Neural cell (in vitro differentiated cells): Measurements from ENCODE around the gene BCAP29. TPM values are rescaled to one million over a fixed set of nuclear protein-coding genes. Genes with fewer than 3 reads are reported as not detected.

Experiments
- H2AFZ ChIP-seq: fragments of 200-600, 300-800 bp; sonication (generic), shearing (Covaris generic); 2 replicates; pipeline ENCODE4 v1.6.0; 2014; ENCODE audit warnings: low read depth, mild to moderate bottlenecking, antibody characterized with exemption, low read length, moderate library complexity
- H3F3A ChIP-seq: fragments of 200-600 bp; shearing (Covaris generic); 2 replicates; pipeline ENCODE4 v1.6.1; 2016; ENCODE audit warnings: mild to moderate bottlenecking, moderate library complexity, mixed read lengths, antibody characterized with exemption, low read length; ENCODE audit not compliant: insufficient read depth, poor library complexity, severe bottlenecking
- H3K27ac ChIP-seq: fragments of 200-600, 300-800 bp; sonication (generic), shearing (Covaris generic); 2 replicates; pipeline ENCODE4 v1.5.1; 2014; ENCODE audit warnings: mild to moderate bottlenecking, low read length, moderate library complexity
- H3K27me3 ChIP-seq: fragments of 300-800, 200-600 bp; sonication (generic), shearing (Covaris generic); 2 replicates; pipeline ENCODE4 v1.6.0; 2014; ENCODE audit warnings: mild to moderate bottlenecking, low read depth, low read length, moderate library complexity; ENCODE audit not compliant: insufficient read depth
- H3K36me3 ChIP-seq: fragments of 300-800, 200-600 bp; sonication (generic), shearing (Covaris generic); 2 replicates; pipeline ENCODE4 v1.5.1; 2014; ENCODE audit warnings: mild to moderate bottlenecking, antibody characterized with exemption, low read length, moderate library complexity; ENCODE audit not compliant: insufficient read depth
- H3K4me2 ChIP-seq: fragments of 300-800, 200-600 bp; sonication (generic), shearing (Covaris generic); 2 replicates; pipeline ENCODE4 v1.6.0; 2014; ENCODE audit warnings: mild to moderate bottlenecking, low read length
- H3K4me3 ChIP-seq: fragments of 300-800, 200-600 bp; sonication (generic), shearing (Covaris generic); 2 replicates; pipeline ENCODE4 v1.5.1; 2014; ENCODE audit warnings: mild to moderate bottlenecking, low read length, moderate library complexity
- H3K79me2 ChIP-seq: fragments of 200-600 bp; shearing (Covaris generic); replicated peaks from 2 replicates; pipeline ENCODE4 v1.6.0; 2014; ENCODE audit warnings: mild to moderate bottlenecking, low read length, moderate library complexity; ENCODE audit not compliant: insufficient read depth
- H3K9ac ChIP-seq: fragments of 300-800, 200-600 bp; sonication (generic), shearing (Covaris generic); 2 replicates; pipeline ENCODE4 v1.6.1; 2016; ENCODE audit warnings: mild to moderate bottlenecking, low read length, mixed read lengths
- H3K9me2 ChIP-seq: fragments of 200-600 bp; shearing (Covaris generic); 2 replicates; pipeline ENCODE4 v1.6.1; 2016; ENCODE audit warnings: mild to moderate bottlenecking, low read length, mixed read lengths; ENCODE audit not compliant: insufficient read depth
- H3K9me3 ChIP-seq: fragments of 200-600, 300-800 bp; sonication (generic), shearing (Covaris generic); 2 replicates; pipeline ENCODE4 v1.6.1; 2016; ENCODE audit warnings: mild to moderate bottlenecking, mixed run types, low read length, moderate library complexity, mixed read lengths
- H4K20me1 ChIP-seq: fragments of 200-600 bp; shearing (Covaris generic); 2 replicates; pipeline ENCODE4 v1.6.1; 2016; ENCODE audit warnings: mild to moderate bottlenecking, mixed run types; ENCODE audit not compliant: insufficient read depth
- CTCF ChIP-seq: fragments of 450-650 bp; IDR thresholded peaks from 2 replicates; pipeline ENCODE4 v1.5.1; 2014; ENCODE audit warnings: antibody characterized with exemption, mild to moderate bottlenecking, moderate library complexity; ENCODE audit not compliant: poor library complexity, severe bottlenecking
- EP300 ChIP-seq: fragments of 450-650 bp; conservative IDR thresholded peaks from 2 replicates; pipeline ENCODE4 v1.6.1; 2014; ENCODE audit warnings: antibody characterized with exemption, mild to moderate bottlenecking, moderate library complexity; ENCODE audit not compliant: poor library complexity, severe bottlenecking
- EZH2 ChIP-seq: fragments of 200-600, 300-800 bp; shearing (Covaris generic), sonication (generic); IDR thresholded peaks from 2 replicates; pipeline ENCODE4 v1.6.1; 2014; ENCODE audit warnings: antibody characterized with exemption, low read length, borderline replicate concordance, mild to moderate bottlenecking; ENCODE audit not compliant: insufficient read depth, poor library complexity, severe bottlenecking
- MXI1 ChIP-seq: fragments of 450-650 bp; conservative IDR thresholded peaks from 2 replicates; pipeline ENCODE4 v1.6.1; 2014; ENCODE audit warnings: antibody characterized with exemption, mild to moderate bottlenecking; ENCODE audit not compliant: poor library complexity, severe bottlenecking
- POLR2AphosphoS5 ChIP-seq: IDR thresholded peaks from 2 replicates; pipeline ENCODE4 v1.6.1; 2012
- RAD21 ChIP-seq: fragments of 450-650 bp; conservative IDR thresholded peaks from 2 replicates; pipeline ENCODE4 v1.6.1; 2014; ENCODE audit warnings: antibody characterized with exemption, mild to moderate bottlenecking, moderate library complexity
- REST ChIP-seq: IDR thresholded peaks from 2 replicates; pipeline ENCODE4 v1.6.1; 2012; ENCODE audit warnings: borderline replicate concordance
- SMC3 ChIP-seq: fragments of 450-650 bp; conservative IDR thresholded peaks from 2 replicates; pipeline ENCODE4 v1.6.1; 2014; ENCODE audit warnings: antibody characterized with exemption, mild to moderate bottlenecking, moderate library complexity; ENCODE audit not compliant: poor library complexity
- TAF1 ChIP-seq: IDR thresholded peaks from 2 replicates; pipeline ENCODE4 v1.6.1; 2012; ENCODE audit warnings: low read depth
- polyA plus RNA-seq: library from polyadenylated mRNA; depleted of rRNA; stranded (reverse); fragments of >200 nt; gene quantifications from 2 replicates; pipeline ENCODE4 v1.2.3, GENCODE V29; 2014

BCAP29 gene
- polyA plus RNA-seq, 1 donor from 2014 or later, result 51.5 TPM

- no peak for TF ChIP-seq REST
- no peak for TF ChIP-seq RAD21
- no peak for TF ChIP-seq CTCF
- no peak for TF ChIP-seq EP300
- TF ChIP-seq POLR2AphosphoS5, result no peak
- no peak for TF ChIP-seq SMC3
- TF ChIP-seq EZH2, result no peak
- no peak for TF ChIP-seq TAF1
- no peak for TF ChIP-seq MXI1
- Histone ChIP-seq H3F3A (no peaks in the 10 kb centered on the region), H3K27me3 (no peaks in the 10 kb centered on the region), H3K9ac (no peak overlapping the region), H2AFZ (no peak overlapping the region), H3K27ac (no peak overlapping the region), H3K4me3 (no peak overlapping the region), H4K20me1 (no peaks in the 10 kb centered on the region), H3K9me3 (no peaks in the 10 kb centered on the region), H3K4me2 (no peak overlapping the region), H3K79me2 (no peaks in the 10 kb centered on the region), H3K9me2 (no peaks in the 10 kb centered on the region), H3K36me3 (no peaks in the 10 kb centered on the region)
These were observed 51.8 kb downstream of the BCAP29 start for GRCh38 chr7:107631588-107632491.

GRCh38 chr7:107632492-107632865 is 52.4 kb downstream of the BCAP29 start:
- no peak overlapping the region for H2AFZ ChIP-seq
- H3K9me3 ChIP-seq, result no peaks in the 10 kb centered on the region
- no peak overlapping the region for H3K27ac ChIP-seq
- H3K4me2 ChIP-seq, result no peak overlapping the region
- H3K79me2 ChIP-seq, result no peaks in the 10 kb centered on the region
- no peaks in the 10 kb centered on the region for H3K36me3 ChIP-seq
- H3K27me3 ChIP-seq, result no peaks in the 10 kb centered on the region
- H3K9ac ChIP-seq, result no peak overlapping the region
- H4K20me1 ChIP-seq, result no peaks in the 10 kb centered on the region
- no peaks in the 10 kb centered on the region for H3K9me2 ChIP-seq
- no peak overlapping the region for H3K4me3 ChIP-seq
- TF ChIP-seq REST (no peak), MXI1 (no peak), EP300 (no peak), RAD21 (no peak), EZH2 (no peak), SMC3 (no peak), TAF1 (no peak), CTCF (no peak), POLR2AphosphoS5 (no peak)
- no peaks in the 10 kb centered on the region for H3F3A ChIP-seq
